ENCODE results near the gene PAPPA2. TPM values are rescaled to one million over a fixed set of nuclear protein-coding genes. Genes with fewer than 3 reads are reported as not detected.

PAPPA2 gene
- total RNA-seq, 1 experiment from 2014 or later, result 0.06 TPM

GRCh38 chr1:176601348-176601747, 138.4 kb downstream of the PAPPA2 start:
- DNase-seq (ENCODE audit: low spot score), result no peak
- Histone ChIP-seq H3K27ac (ENCODE audit: low read depth, low read length, poor library complexity, severe bottlenecking) (no peak overlapping the region), H3K36me3 (ENCODE audit: insufficient read depth, low read length, poor library complexity, severe bottlenecking) (no peaks in the 10 kb centered on the region), H3K9me3 (ENCODE audit: low read depth, low read length, poor library complexity, severe bottlenecking) (no peaks in the 10 kb centered on the region), H3K27me3 (replicated peaks; ENCODE audit: insufficient read depth, low read depth, low read length, poor library complexity) (no peaks in the 10 kb centered on the region), H3K4me1 (ENCODE audit: insufficient read depth, low read length, poor library complexity, severe bottlenecking) (no peaks in the 10 kb centered on the region), H3K4me3 (ENCODE audit: low read depth, low read length, poor library complexity, severe bottlenecking) (no peak overlapping the region)
- POLR2A ChIA-PET (ENCODE audit: low non-redundant PET), result no interaction called here
- BruUV-seq (replicated peaks), result no TSS peak
- TF ChIP-seq CTCF (conservative IDR thresholded peaks at IDR 0.05; ENCODE audit: low read depth, low read length) (no peak), EZH2 (IDR thresholded peaks at IDR 0.05; ENCODE audit: borderline replicate concordance, low read depth, low read length, poor library complexity, severe bottlenecking) (no peak)
- intact Hi-C loops (cut with micrococcal nuclease; ENCODE audit: unreplicated experiment), result no loop called here
- CTCF ChIA-PET, result no interaction called here

- no peak for DNase-seq (ENCODE audit: low spot score)
- no peaks in the 10 kb centered on the region for H3K36me3 ChIP-seq (ENCODE audit: insufficient read depth, low read length, poor library complexity, severe bottlenecking)
- ChIA-PET POLR2A (ENCODE audit: low non-redundant PET) (no interaction called here), CTCF (no interaction called here)
- H3K9me3 ChIP-seq (ENCODE audit: low read depth, low read length, poor library complexity, severe bottlenecking), result no peaks in the 10 kb centered on the region
- no peak overlapping the region for H3K4me3 ChIP-seq (ENCODE audit: low read depth, low read length, poor library complexity, severe bottlenecking)
- H3K4me1 ChIP-seq (ENCODE audit: insufficient read depth, low read length, poor library complexity, severe bottlenecking), result no peaks in the 10 kb centered on the region
- no TSS peak for BruUV-seq (replicated peaks)
- intact Hi-C loops (cut with micrococcal nuclease; ENCODE audit: unreplicated experiment), result no loop called here
- TF ChIP-seq EZH2 (IDR thresholded peaks at IDR 0.05; ENCODE audit: borderline replicate concordance, low read depth, low read length, poor library complexity, severe bottlenecking), result no peak
- TF ChIP-seq CTCF (conservative IDR thresholded peaks at IDR 0.05; ENCODE audit: low read depth, low read length), result no peak
- no peak overlapping the region for H3K27ac ChIP-seq (ENCODE audit: low read depth, low read length, poor library complexity, severe bottlenecking)
- no peaks in the 10 kb centered on the region for H3K27me3 ChIP-seq (replicated peaks; ENCODE audit: insufficient read depth, low read depth, low read length, poor library complexity)
Measured at GRCh38 chr1:176602388-176603004, 139.5 kb downstream of the PAPPA2 start.

- no peaks in the 10 kb centered on the region for H3K4me1 ChIP-seq (ENCODE audit: insufficient read depth, low read length, poor library complexity, severe bottlenecking)
- no peaks in the 10 kb centered on the region for H3K27me3 ChIP-seq (replicated peaks; ENCODE audit: insufficient read depth, low read depth, low read length, poor library complexity)
- no TSS peak for BruUV-seq (replicated peaks)
Measured at GRCh38 chr1:176603696-176604095, 140.7 kb downstream of the PAPPA2 start.

More at GRCh38 chr1:176603696-176604095, 140.7 kb downstream of the PAPPA2 start:
- no peaks in the 10 kb centered on the region for H3K36me3 ChIP-seq (ENCODE audit: insufficient read depth, low read length, poor library complexity, severe bottlenecking)
- ChIA-PET CTCF (no interaction called here), POLR2A (ENCODE audit: low non-redundant PET) (no interaction called here)
- intact Hi-C loops (cut with micrococcal nuclease; ENCODE audit: unreplicated experiment), result no loop called here
- H3K27ac ChIP-seq (ENCODE audit: low read depth, low read length, poor library complexity, severe bottlenecking), result no peak overlapping the region
- no peaks in the 10 kb centered on the region for H3K9me3 ChIP-seq (ENCODE audit: low read depth, low read length, poor library complexity, severe bottlenecking)
- H3K4me3 ChIP-seq (ENCODE audit: low read depth, low read length, poor library complexity, severe bottlenecking), result no peak overlapping the region
- DNase-seq (ENCODE audit: low spot score), result no peak
- TF ChIP-seq CTCF (conservative IDR thresholded peaks at IDR 0.05; ENCODE audit: low read depth, low read length) (no peak), EZH2 (IDR thresholded peaks at IDR 0.05; ENCODE audit: borderline replicate concordance, low read depth, low read length, poor library complexity, severe bottlenecking) (no peak)
